ENCODE data around the gene CXXC1. TPM values are rescaled to one million over a fixed set of nuclear protein-coding genes. Genes with fewer than 3 reads are reported as not detected.

The CXXC1 gene
- total and polyA plus RNA-seq, 2 donors (not counting 3 experiments of a cell fraction or from before 2014, with no cell fraction given), result 64.4 to 128 TPM

- H3K4me1 ChIP-seq (ENCODE audit: control insufficient read depth, extremely low read depth, insufficient read depth, low read length), result peaks cover 2% of the 10 kb centered on the region
- intact Hi-C loops (cut with micrococcal nuclease), result no loop called here
- DNase-seq (ENCODE audit: low read depth, low spot score), result no peak
- H3K4me3 ChIP-seq (replicated peaks in 1 of 3; ENCODE audit: insufficient read depth in 1 of 3, low read depth in 1 of 3, low read length in 3 of 3), result no peak overlapping the region
- dilution Hi-C loops (cut with MboI; ENCODE audit: extremely low pct_ligation_motif_present, low sequenced_read_pairs), result no loop called here
- no peaks in the 10 kb centered on the region for H3K9me3 ChIP-seq (replicated peaks; ENCODE audit: control insufficient read depth, insufficient read depth, low read length)
- H3K27me3 ChIP-seq (ENCODE audit: control insufficient read depth in 2 of 2, insufficient read depth in 2 of 2, low read length in 2 of 2), result no peaks in the 10 kb centered on the region
- no TSS peak for BruUV-seq (replicated peaks)
- H3K27ac ChIP-seq (ENCODE audit: insufficient read depth, low read depth, low read length), result no peak overlapping the region
- TF ChIP-seq GATA2 (IDR thresholded peaks at IDR 0.05; ENCODE audit: insufficient read depth, insufficient read length, low read depth, low read length), result no peak
- TF ChIP-seq, protein P1, sequence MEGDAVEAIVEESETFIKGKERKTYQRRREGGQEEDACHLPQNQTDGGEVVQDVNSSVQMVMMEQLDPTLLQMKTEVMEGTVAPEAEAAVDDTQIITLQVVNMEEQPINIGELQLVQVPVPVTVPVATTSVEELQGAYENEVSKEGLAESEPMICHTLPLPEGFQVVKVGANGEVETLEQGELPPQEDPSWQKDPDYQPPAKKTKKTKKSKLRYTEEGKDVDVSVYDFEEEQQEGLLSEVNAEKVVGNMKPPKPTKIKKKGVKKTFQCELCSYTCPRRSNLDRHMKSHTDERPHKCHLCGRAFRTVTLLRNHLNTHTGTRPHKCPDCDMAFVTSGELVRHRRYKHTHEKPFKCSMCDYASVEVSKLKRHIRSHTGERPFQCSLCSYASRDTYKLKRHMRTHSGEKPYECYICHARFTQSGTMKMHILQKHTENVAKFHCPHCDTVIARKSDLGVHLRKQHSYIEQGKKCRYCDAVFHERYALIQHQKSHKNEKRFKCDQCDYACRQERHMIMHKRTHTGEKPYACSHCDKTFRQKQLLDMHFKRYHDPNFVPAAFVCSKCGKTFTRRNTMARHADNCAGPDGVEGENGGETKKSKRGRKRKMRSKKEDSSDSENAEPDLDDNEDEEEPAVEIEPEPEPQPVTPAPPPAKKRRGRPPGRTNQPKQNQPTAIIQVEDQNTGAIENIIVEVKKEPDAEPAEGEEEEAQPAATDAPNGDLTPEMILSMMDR (IDR thresholded peaks at IDR 0.05; ENCODE audit: extremely low read depth in 1 of 2, insufficient read depth in 1 of 2, low read depth in 1 of 2, low read length in 2 of 2), result no peak
- TF ChIP-seq FOS (IDR thresholded peaks at IDR 0.05; ENCODE audit: borderline replicate concordance, insufficient read depth, low read length), result no peak
- TF ChIP-seq POLR2AphosphoS5 (IDR thresholded peaks at IDR 0.05; ENCODE audit: insufficient read depth, low read depth, low read length), result no peak
- no peak for TF ChIP-seq POLR2A (IDR thresholded peaks at IDR 0.05; ENCODE audit: low read depth, low read length)
- no peak for TF ChIP-seq MYC (IDR thresholded peaks at IDR 0.05; ENCODE audit: low read depth, low read length)
- no peak for TF ChIP-seq JUN (IDR thresholded peaks at IDR 0.05; ENCODE audit: borderline replicate concordance, insufficient read depth, insufficient read length, low read depth)
- TF ChIP-seq, protein P2, sequence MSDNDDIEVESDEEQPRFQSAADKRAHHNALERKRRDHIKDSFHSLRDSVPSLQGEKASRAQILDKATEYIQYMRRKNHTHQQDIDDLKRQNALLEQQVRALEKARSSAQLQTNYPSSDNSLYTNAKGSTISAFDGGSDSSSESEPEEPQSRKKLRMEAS (IDR thresholded peaks at IDR 0.05; ENCODE audit: insufficient read depth, insufficient read length), result no peak
- TF ChIP-seq EZH2 (IDR thresholded peaks at IDR 0.05; ENCODE audit: borderline replicate concordance, low read depth, low read length, severe bottlenecking), result no peak
- H3K4me2 ChIP-seq (ENCODE audit: insufficient read depth, low read length), result no peak overlapping the region
- peaks cover 2% of the 10 kb centered on the region for H3K79me2 ChIP-seq (ENCODE audit: control insufficient read depth, insufficient read depth, low read length)
- H3K9me1 ChIP-seq (replicated peaks; ENCODE audit: control insufficient read depth, extremely low read depth, insufficient read depth, low read length), result no peaks in the 10 kb centered on the region
- FAIRE-seq, result no peak
- peaks cover 27 to 63% of the 10 kb centered on the region in 2 experiments for H3K36me3 ChIP-seq (ENCODE audit: control insufficient read depth in 2 of 2, extremely low read depth in 1 of 2, insufficient read depth in 2 of 2, low read length in 2 of 2)
- CTCF ChIA-PET, result no interaction called here
- POLR2A ChIA-PET, result no interaction called here
- H3K9ac ChIP-seq (replicated peaks; ENCODE audit: extremely low read depth, insufficient read depth, low read length), result no peak overlapping the region
- H2AFZ ChIP-seq (ENCODE audit: low read depth, low read length), result no peak overlapping the region
- no peaks in the 10 kb centered on the region for H4K20me1 ChIP-seq (replicated peaks; ENCODE audit: control insufficient read depth, extremely low read depth, insufficient read depth, low read length)
These were observed 14.1 kb downstream of the CXXC1 start for GRCh38 chr18:50273203-50274043.

All from endothelial cell of umbilical vein (primary cell).